Liver (tissue), 9 donors: ENCODE results near the gene ACTL10. TPM values are rescaled to one million over a fixed set of nuclear protein-coding genes. Genes with fewer than 3 reads are reported as not detected.

ENCODE experiments used
- DNase-seq: peaks from one replicate; pipeline ENCODE4 v3.0.0-alpha.2; 2017; ENCODE audit warnings: low spot score
- H3K27ac ChIP-seq, 2 donors: one replicate each; pipeline ENCODE4 v1.7.0; 2013; ENCODE audit warnings: inconsistent platforms in 2 of 2, low read length in 2 of 2, control low read depth in 1 of 2, low read depth in 1 of 2, mild to moderate bottlenecking in 1 of 2
- H3K27me3 ChIP-seq, 4 donors: one replicate each; pipeline versions ENCODE4 v1.6.1 to v1.7.0; 2013; ENCODE audit warnings: low read length in 3 of 4, inconsistent platforms in 1 of 4, mild to moderate bottlenecking in 1 of 4, moderate library complexity in 1 of 4; ENCODE audit not compliant: control insufficient read depth in 4 of 4, insufficient read depth in 4 of 4
- H3K36me3 ChIP-seq, 4 donors: one replicate each; pipeline versions ENCODE4 v1.6.1 to v1.7.0; 2013; ENCODE audit warnings: low read length in 3 of 4, mild to moderate bottlenecking in 3 of 4, low read depth in 1 of 4, moderate library complexity in 1 of 4; ENCODE audit not compliant: control insufficient read depth in 4 of 4, insufficient read depth in 3 of 4
- H3K4me1 ChIP-seq, 4 donors: one replicate each; pipeline versions ENCODE4 v1.6.1 to v1.7.0; 2013; ENCODE audit warnings: low read length in 3 of 4, mild to moderate bottlenecking in 3 of 4, moderate library complexity in 1 of 4; ENCODE audit not compliant: control insufficient read depth in 4 of 4, insufficient read depth in 4 of 4
- H3K4me3 ChIP-seq, 3 donors: one replicate each; pipeline versions ENCODE4 v1.6.1 to v1.7.0; 2013; ENCODE audit warnings: low read length in 3 of 3, control low read depth in 1 of 3, low read depth in 1 of 3, mild to moderate bottlenecking in 1 of 3
- H3K9ac ChIP-seq, 2 donors: one replicate each; pipeline ENCODE4 v1.7.0; 2013; ENCODE audit warnings: low read length in 2 of 2, mild to moderate bottlenecking in 2 of 2, moderate library complexity in 2 of 2, control low read depth in 1 of 2, low read depth in 1 of 2
- H3K9me3 ChIP-seq, 4 donors: one replicate each; pipeline versions ENCODE4 v1.6.1 to v1.7.0; 2013; ENCODE audit warnings: low read length in 3 of 4; ENCODE audit not compliant: control insufficient read depth in 4 of 4
- EGR1 ChIP-seq, 2 donors: IDR thresholded peaks; 2 replicates each; pipeline ENCODE4 v1.6.1; 2016 to 2018; ENCODE audit warnings: antibody characterized with exemption in 2 of 2, low read depth in 2 of 2
- FOXA1 ChIP-seq: IDR thresholded peaks from 2 replicates; pipeline ENCODE4 v1.6.1; 2016; ENCODE audit warnings: antibody characterized with exemption
- GABPA ChIP-seq, 2 donors: IDR thresholded peaks in 1 of 2; conservative IDR thresholded peaks in 1 of 2; 2 replicates each; pipeline ENCODE4 v1.6.1; 2016; ENCODE audit warnings: antibody characterized with exemption in 2 of 2, mild to moderate bottlenecking in 1 of 2, moderate library complexity in 1 of 2
- HNF4A ChIP-seq, 2 donors: conservative IDR thresholded peaks; 2 replicates each; pipeline ENCODE4 v1.6.1; 2016; ENCODE audit warnings: antibody characterized with exemption in 2 of 2, mild to moderate bottlenecking in 2 of 2
- HNF4G ChIP-seq: IDR thresholded peaks from 2 replicates; pipeline ENCODE4 v1.6.1; 2016; ENCODE audit warnings: antibody characterized with exemption
- JUND ChIP-seq, 2 donors: IDR thresholded peaks; 2 replicates each; pipeline ENCODE4 v1.6.1; 2016; ENCODE audit warnings: antibody characterized with exemption in 2 of 2
- RAD21 ChIP-seq, 2 donors: IDR thresholded peaks; 2 replicates each; pipeline ENCODE4 v1.6.1; 2016; ENCODE audit warnings: antibody characterized with exemption in 2 of 2, mild to moderate bottlenecking in 2 of 2
- RXRA ChIP-seq, 2 donors: IDR thresholded peaks; 2 replicates each; pipeline ENCODE4 v1.6.1; 2017 to 2018; ENCODE audit warnings: antibody characterized with exemption in 2 of 2, mild to moderate bottlenecking in 1 of 2
- SP1 ChIP-seq: IDR thresholded peaks from 2 replicates; pipeline ENCODE4 v1.6.1; 2018; ENCODE audit warnings: antibody characterized with exemption, mild to moderate bottlenecking
- TAF1 ChIP-seq: conservative IDR thresholded peaks from 2 replicates; pipeline ENCODE4 v1.6.1; 2016; ENCODE audit warnings: antibody characterized with exemption, mild to moderate bottlenecking
- YY1 ChIP-seq: IDR thresholded peaks from 2 replicates; pipeline ENCODE4 v1.6.1; 2016; ENCODE audit warnings: antibody characterized with exemption, mild to moderate bottlenecking
- WGBS: extraction: QIAGEN DNeasy Blood & Tissue Kit; methylation state at CpG from one replicate; pipeline ENCODE4 v1.1.7; 2013; 5-methylcytosine and 5-hydroxymethylcytosine counted together
- polyA plus RNA-seq, 2 donors: library from polyadenylated mRNA; stranded (reverse) in 1 of 2; unstranded in 1 of 2; fragments of 200-250 nt in 1 of 2; fragments of >200 nt in 1 of 2; fragmentation: Nextera tagmentation in 1 of 2; extraction: Ambion mirVana in 1 of 2; gene quantifications; one replicate each; pipeline versions ENCODE4 v1.2.1 to v1.2.3, GENCODE V29; 2013 to 2015
- total RNA-seq, 2 donors: library from RNA; depleted of rRNA; stranded (reverse); fragments of >200 nt; gene quantifications; one replicate each; pipeline ENCODE4 v1.2.3, GENCODE V29; 2014
- TF ChIP-seq, protein P1 (sequence below): IDR thresholded peaks from 2 replicates; pipeline ENCODE4 v1.6.1; 2016; ENCODE audit warnings: antibody characterized with exemption, mild to moderate bottlenecking
- TF ChIP-seq, protein P2 (sequence below): IDR thresholded peaks from 2 replicates; pipeline ENCODE4 v1.6.1; 2016; ENCODE audit warnings: antibody characterized with exemption
- TF ChIP-seq, protein P3 (sequence below): IDR thresholded peaks from 2 replicates; pipeline ENCODE4 v1.6.1; 2016; ENCODE audit warnings: antibody characterized with exemption
- TF ChIP-seq, protein P4 (sequence below): IDR thresholded peaks from 2 replicates; pipeline ENCODE4 v1.6.1; 2016; ENCODE audit warnings: antibody characterized with exemption
- TF ChIP-seq, protein P5 (sequence below): fragments of 150-350 bp; IDR thresholded peaks from 2 replicates; pipeline ENCODE4 v1.5.1; 2017; ENCODE audit warnings: improper control_type of control experiment, low read depth, low read length; ENCODE audit not compliant: missing input control
- donor health status: healthy.
- donor health status: healthy.
- donor health status: healthy.
- donor health status: healthy.
- donor health status: healthy.

The ACTL10 gene
- total and polyA plus RNA-seq, 4 donors: 0.10 to 0.50 (median 0.35) TPM

DNA sequence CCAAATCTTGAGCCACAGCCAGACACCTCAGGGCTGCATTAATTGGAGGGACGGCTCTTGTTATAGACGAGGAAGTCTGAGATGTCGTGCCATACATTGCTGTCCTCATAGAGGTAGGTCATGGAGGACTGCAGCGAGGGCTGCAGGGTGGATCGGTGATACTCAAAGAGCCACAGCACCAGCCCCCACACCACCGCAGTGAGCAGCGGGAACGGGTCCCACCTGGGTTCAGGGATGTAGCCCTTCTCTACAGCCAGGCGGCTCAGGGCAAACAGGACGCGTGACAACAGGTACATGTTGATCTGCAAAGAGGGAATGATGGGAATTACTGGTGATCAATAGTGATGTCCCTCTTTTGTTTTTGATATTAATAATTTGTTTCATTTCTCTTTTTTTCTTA, 40.9 kb downstream of the ACTL10 start:
- no peaks in the 10 kb centered on the region for H3K27me3 ChIP-seq
- peaks cover 0 to 6% (median 5%) of the 10 kb centered on the region in 4 donors for H3K4me1 ChIP-seq
- no peak overlapping the region for H3K4me3 ChIP-seq
- 96% methylated on average over 11 of the region's 11 CpGs for WGBS
- H3K9ac ChIP-seq: no peak overlapping the region
- no peak for DNase-seq
- H3K36me3 ChIP-seq: peaks cover 4 to 22% (median 8%) of the 10 kb centered on the region in 4 donors
- no peak overlapping the region for H3K27ac ChIP-seq
- no peak for TF ChIP-seq EGR1 (IDR thresholded peaks at IDR 0.05; ENCODE audit: low read depth in 2 of 2)
- no peak for TF ChIP-seq HNF4G
- TF ChIP-seq FOXA1: no peak
- TF ChIP-seq SP1: no peak
- TF ChIP-seq, protein P1, sequence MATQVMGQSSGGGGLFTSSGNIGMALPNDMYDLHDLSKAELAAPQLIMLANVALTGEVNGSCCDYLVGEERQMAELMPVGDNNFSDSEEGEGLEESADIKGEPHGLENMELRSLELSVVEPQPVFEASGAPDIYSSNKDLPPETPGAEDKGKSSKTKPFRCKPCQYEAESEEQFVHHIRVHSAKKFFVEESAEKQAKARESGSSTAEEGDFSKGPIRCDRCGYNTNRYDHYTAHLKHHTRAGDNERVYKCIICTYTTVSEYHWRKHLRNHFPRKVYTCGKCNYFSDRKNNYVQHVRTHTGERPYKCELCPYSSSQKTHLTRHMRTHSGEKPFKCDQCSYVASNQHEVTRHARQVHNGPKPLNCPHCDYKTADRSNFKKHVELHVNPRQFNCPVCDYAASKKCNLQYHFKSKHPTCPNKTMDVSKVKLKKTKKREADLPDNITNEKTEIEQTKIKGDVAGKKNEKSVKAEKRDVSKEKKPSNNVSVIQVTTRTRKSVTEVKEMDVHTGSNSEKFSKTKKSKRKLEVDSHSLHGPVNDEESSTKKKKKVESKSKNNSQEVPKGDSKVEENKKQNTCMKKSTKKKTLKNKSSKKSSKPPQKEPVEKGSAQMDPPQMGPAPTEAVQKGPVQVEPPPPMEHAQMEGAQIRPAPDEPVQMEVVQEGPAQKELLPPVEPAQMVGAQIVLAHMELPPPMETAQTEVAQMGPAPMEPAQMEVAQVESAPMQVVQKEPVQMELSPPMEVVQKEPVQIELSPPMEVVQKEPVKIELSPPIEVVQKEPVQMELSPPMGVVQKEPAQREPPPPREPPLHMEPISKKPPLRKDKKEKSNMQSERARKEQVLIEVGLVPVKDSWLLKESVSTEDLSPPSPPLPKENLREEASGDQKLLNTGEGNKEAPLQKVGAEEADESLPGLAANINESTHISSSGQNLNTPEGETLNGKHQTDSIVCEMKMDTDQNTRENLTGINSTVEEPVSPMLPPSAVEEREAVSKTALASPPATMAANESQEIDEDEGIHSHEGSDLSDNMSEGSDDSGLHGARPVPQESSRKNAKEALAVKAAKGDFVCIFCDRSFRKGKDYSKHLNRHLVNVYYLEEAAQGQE: no peak
- TF ChIP-seq, protein P2, sequence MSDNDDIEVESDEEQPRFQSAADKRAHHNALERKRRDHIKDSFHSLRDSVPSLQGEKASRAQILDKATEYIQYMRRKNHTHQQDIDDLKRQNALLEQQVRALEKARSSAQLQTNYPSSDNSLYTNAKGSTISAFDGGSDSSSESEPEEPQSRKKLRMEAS: no peak
- TF ChIP-seq, protein P3, sequence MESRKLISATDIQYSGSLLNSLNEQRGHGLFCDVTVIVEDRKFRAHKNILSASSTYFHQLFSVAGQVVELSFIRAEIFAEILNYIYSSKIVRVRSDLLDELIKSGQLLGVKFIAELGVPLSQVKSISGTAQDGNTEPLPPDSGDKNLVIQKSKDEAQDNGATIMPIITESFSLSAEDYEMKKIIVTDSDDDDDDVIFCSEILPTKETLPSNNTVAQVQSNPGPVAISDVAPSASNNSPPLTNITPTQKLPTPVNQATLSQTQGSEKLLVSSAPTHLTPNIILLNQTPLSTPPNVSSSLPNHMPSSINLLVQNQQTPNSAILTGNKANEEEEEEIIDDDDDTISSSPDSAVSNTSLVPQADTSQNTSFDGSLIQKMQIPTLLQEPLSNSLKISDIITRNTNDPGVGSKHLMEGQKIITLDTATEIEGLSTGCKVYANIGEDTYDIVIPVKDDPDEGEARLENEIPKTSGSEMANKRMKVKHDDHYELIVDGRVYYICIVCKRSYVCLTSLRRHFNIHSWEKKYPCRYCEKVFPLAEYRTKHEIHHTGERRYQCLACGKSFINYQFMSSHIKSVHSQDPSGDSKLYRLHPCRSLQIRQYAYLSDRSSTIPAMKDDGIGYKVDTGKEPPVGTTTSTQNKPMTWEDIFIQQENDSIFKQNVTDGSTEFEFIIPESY: no peak
- TF ChIP-seq, protein P4, sequence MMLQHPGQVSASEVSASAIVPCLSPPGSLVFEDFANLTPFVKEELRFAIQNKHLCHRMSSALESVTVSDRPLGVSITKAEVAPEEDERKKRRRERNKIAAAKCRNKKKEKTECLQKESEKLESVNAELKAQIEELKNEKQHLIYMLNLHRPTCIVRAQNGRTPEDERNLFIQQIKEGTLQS: no peak
- TF ChIP-seq RXRA (IDR thresholded peaks at IDR 0.05): no peak
- no peak for TF ChIP-seq RAD21 (IDR thresholded peaks at IDR 0.05)
- TF ChIP-seq GABPA (IDR thresholded peaks at IDR 0.05 in 1 of 2, conservative IDR thresholded peaks at IDR 0.05 in 1 of 2): no peak
- TF ChIP-seq YY1: no peak
- TF ChIP-seq JUND (IDR thresholded peaks at IDR 0.05): no peak
- H3K9me3 ChIP-seq: no peaks in the 10 kb centered on the region

DNA sequence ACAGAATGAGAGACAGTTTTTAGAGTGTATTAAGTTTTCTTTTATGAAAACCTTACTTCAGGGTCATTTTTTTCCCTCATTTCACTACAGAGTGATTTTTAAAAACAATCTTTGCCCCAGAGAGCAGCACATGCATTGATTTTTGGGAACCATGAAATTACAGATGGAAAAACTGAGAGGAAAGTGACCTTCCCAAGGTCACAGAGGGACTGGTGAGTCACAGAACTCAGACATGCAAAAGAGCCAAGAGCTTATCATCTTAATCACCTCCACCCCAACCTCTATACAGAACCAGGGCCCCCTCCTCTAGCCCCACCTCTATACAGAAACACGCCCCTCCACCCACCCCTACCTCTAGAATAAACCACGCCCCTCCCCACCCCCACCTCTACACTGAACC, 42.7 kb downstream of the ACTL10 start:
- no peaks in the 10 kb centered on the region for H3K4me1 ChIP-seq
- whole genome bisulfite sequencing: 95% methylated on average over 2 of the region's 2 CpGs
- H3K9me3 ChIP-seq: no peaks in the 10 kb centered on the region
- peaks cover 4 to 33% (median 13%) of the 10 kb centered on the region in 4 donors for H3K36me3 ChIP-seq
- no peaks in the 10 kb centered on the region for H3K27me3 ChIP-seq
- no peak for DNase-seq
- no peak overlapping the region for H3K9ac ChIP-seq
- H3K27ac ChIP-seq: no peak overlapping the region
- no peak for TF ChIP-seq FOXA1
- no peak for TF ChIP-seq HNF4G
- TF ChIP-seq, protein P4: no peak
- TF ChIP-seq, protein P5, sequence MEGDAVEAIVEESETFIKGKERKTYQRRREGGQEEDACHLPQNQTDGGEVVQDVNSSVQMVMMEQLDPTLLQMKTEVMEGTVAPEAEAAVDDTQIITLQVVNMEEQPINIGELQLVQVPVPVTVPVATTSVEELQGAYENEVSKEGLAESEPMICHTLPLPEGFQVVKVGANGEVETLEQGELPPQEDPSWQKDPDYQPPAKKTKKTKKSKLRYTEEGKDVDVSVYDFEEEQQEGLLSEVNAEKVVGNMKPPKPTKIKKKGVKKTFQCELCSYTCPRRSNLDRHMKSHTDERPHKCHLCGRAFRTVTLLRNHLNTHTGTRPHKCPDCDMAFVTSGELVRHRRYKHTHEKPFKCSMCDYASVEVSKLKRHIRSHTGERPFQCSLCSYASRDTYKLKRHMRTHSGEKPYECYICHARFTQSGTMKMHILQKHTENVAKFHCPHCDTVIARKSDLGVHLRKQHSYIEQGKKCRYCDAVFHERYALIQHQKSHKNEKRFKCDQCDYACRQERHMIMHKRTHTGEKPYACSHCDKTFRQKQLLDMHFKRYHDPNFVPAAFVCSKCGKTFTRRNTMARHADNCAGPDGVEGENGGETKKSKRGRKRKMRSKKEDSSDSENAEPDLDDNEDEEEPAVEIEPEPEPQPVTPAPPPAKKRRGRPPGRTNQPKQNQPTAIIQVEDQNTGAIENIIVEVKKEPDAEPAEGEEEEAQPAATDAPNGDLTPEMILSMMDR: no peak
- TF ChIP-seq RXRA (IDR thresholded peaks at IDR 0.05): no peak
- no peak for TF ChIP-seq HNF4A (conservative IDR thresholded peaks at IDR 0.05)
- no peak for TF ChIP-seq JUND (IDR thresholded peaks at IDR 0.05)
- TF ChIP-seq SP1: no peak
- TF ChIP-seq, protein P1: no peak
- TF ChIP-seq TAF1: no peak
- TF ChIP-seq GABPA (IDR thresholded peaks at IDR 0.05 in 1 of 2, conservative IDR thresholded peaks at IDR 0.05 in 1 of 2): no peak
- TF ChIP-seq EGR1 (IDR thresholded peaks at IDR 0.05; ENCODE audit: low read depth in 2 of 2): no peak
- no peak overlapping the region for H3K4me3 ChIP-seq
